NCI-H187 treated with DMSO at 0.1 percent for 48 hours (cell line): ENCODE measurements around the gene TOMM22.
"Not testable (repeated sequence)": the region's sequence is repeated elsewhere in the genome, so short reads cannot be mapped to it uniquely, and the experiment has no call there.

ENCODE experiments used
- DNase-seq: peaks from one replicate; lab custom pipeline; 2025; lab: John Stamatoyannopoulos, UW

Gene TOMM22

GRCh38 chr22:38681582-38682335, at the start of gene TOMM22:
Gene TOMM22 (plus strand): TSS chr22:38681957. CDS start chr22:38681979, 22 bp downstream.
- DNase-seq, result no peak

GRCh38 chr22:38632528-38632927, 49.2 kb upstream of the TOMM22 start:
- DNase-seq, result no peak

- DNase-seq, result no peak
These were observed 43.5 kb upstream of the TOMM22 start for GRCh38 chr22:38638216-38638615.

GRCh38 chr22:38638728-38639127, 43.0 kb upstream of the TOMM22 start:
- DNase-seq, result no peak

GRCh38 chr22:38641476-38642040, 40.2 kb upstream of the TOMM22 start:
- no peak for DNase-seq

- not testable (repeated sequence) for DNase-seq
These were observed 37.5 kb upstream of the TOMM22 start for GRCh38 chr22:38644245-38644644.

- no peak for DNase-seq
These were observed 36.3 kb upstream of the TOMM22 start for GRCh38 chr22:38645430-38645829.

GRCh38 chr22:38649841-38650522, 31.8 kb upstream of the TOMM22 start:
- DNase-seq, result no peak

GRCh38 chr22:38652859-38653258, 28.9 kb upstream of the TOMM22 start:
- no peak for DNase-seq

- no peak for DNase-seq
These were observed 28.0 kb upstream of the TOMM22 start for GRCh38 chr22:38653741-38654140.

- no peak for DNase-seq
These were observed 26.1 kb upstream of the TOMM22 start for GRCh38 chr22:38655519-38656255.

- DNase-seq, result peak; percentile 22
These were observed 25.3 kb upstream of the TOMM22 start, which contains the start of the genes CBY1 and FAM227A for GRCh38 chr22:38656256-38657044. Gene CBY1 (plus strand): TSS chr22:38656638. CDS start chr22:38668055, 11,417 bp downstream. Gene FAM227A (minus strand): TSS chr22:38656392. CDS start chr22:38650168, 6,224 bp downstream.

- DNase-seq, result no peak
These were observed 24.5 kb upstream of the TOMM22 start for GRCh38 chr22:38657045-38657909.

- no peak for DNase-seq
These were observed 6.9 kb upstream of the TOMM22 start for GRCh38 chr22:38674888-38675287.

GRCh38 chr22:38675833-38676232, 5.9 kb upstream of the TOMM22 start:
- DNase-seq, result no peak

GRCh38 chr22:38684895-38685294, 3.1 kb downstream of the TOMM22 start:
- DNase-seq, result no peak

- no peak for DNase-seq
These were observed 4.0 kb downstream of the TOMM22 start for GRCh38 chr22:38685761-38686160.

GRCh38 chr22:38689651-38690050, 7.9 kb downstream of the TOMM22 start:
- no peak for DNase-seq

GRCh38 chr22:38694049-38694448, 12.3 kb downstream of the TOMM22 start:
- no peak for DNase-seq

- DNase-seq, result no peak
These were observed 13.2 kb downstream of the TOMM22 start for GRCh38 chr22:38694940-38695339.
